Measurements from ENCODE around the gene PJA2. TPM values are rescaled to one million over a fixed set of nuclear protein-coding genes. Genes with fewer than 3 reads are reported as not detected.

The PJA2 gene
- total RNA-seq, 2 experiments from 2014 or later = 72.2 to 75.6 TPM

DNA sequence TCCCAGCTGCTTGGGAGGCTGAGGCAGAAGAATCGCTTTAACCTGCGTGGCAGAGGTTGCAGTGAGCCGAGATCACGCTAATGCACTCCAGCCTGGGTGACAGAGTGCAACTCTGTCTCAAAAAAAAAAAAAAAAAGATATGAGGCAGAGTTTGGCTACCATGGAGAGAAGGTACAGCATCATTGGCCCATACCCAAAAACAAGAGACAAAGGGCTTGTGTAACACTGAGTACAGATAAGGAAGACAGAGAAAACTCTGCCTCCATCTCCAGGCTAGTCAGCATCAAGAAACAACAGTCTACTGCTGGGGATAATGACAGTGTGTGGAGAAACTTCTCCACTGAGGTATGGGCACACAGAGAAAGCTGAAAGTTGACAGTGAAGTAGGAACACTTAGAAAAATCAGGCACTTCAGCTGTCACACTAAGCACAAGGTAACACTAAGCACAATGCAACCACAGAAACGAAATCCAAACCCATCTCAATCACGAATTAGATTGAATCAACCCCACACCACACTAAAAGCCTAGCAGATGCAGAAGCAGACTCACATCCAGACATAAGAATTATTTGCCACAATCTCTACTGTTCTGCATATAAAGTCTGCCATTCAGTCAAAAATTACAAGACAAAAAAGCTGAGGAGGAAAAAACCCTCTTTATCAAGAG, 10.5 kb downstream of the PJA2 start:
- DNase-seq (no peak), ATAC-seq (ENCODE audit: low read depth) (no peak)
- POLR2A ChIA-PET = no interaction called here
- Mint-ChIP-seq H3K4me3 (no peak overlapping the region), H3K27ac (no peak overlapping the region), H3K4me1 (peaks cover 30% of the 10 kb centered on the region), H3K36me3 (peaks cover 41% of the 10 kb centered on the region), H3K9me3 (no peaks in the 10 kb centered on the region), H3K27me3 (no peaks in the 10 kb centered on the region)

GRCh38 chr5:109396965-109397364, 12.8 kb downstream of the PJA2 start:
- no peak for DNase-seq
- peaks cover 41% of the 10 kb centered on the region for H3K36me3 Mint-ChIP-seq
- peaks cover 22% of the 10 kb centered on the region for H3K4me1 Mint-ChIP-seq
- H3K27me3 Mint-ChIP-seq = no peaks in the 10 kb centered on the region
- H3K4me3 Mint-ChIP-seq = no peak overlapping the region
- no peak overlapping the region for H3K27ac Mint-ChIP-seq
- H3K9me3 Mint-ChIP-seq = no peaks in the 10 kb centered on the region
- ATAC-seq (ENCODE audit: low read depth) = no peak
- POLR2A ChIA-PET = no interaction called here

DNA sequence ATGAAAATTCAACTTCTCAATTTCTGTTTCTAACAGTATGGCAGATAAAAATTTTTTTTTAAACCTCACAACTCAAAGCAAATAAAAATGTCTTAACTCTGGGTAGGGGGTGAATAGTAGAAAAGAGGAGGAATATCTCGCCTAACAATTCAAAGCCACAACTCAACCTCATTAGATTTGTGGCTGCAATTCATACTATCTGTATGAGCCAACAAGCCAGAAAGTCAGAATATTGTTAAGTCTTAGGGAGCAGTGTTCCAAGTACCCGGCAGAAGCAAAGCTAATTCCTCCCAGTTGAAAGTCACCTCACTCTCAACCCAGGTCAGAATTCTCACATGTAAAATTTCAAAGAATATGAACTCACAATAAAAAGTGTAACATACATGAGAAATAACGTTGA, 15.0 kb downstream of the PJA2 start:
- POLR2A ChIA-PET = no interaction called here
- no peak for ATAC-seq (ENCODE audit: low read depth)

GRCh38 chr5:109390188-109390587, 19.6 kb downstream of the PJA2 start:
- H3K36me3 Mint-ChIP-seq = peaks cover 35% of the 10 kb centered on the region
- no peak overlapping the region for H3K27ac Mint-ChIP-seq
- DNase-seq (no peak), ATAC-seq (ENCODE audit: low read depth) (no peak)
- no peaks in the 10 kb centered on the region for H3K27me3 Mint-ChIP-seq
- H3K9me3 Mint-ChIP-seq = peaks cover 3% of the 10 kb centered on the region
- H3K4me3 Mint-ChIP-seq = no peak overlapping the region
- POLR2A ChIA-PET = no interaction called here
- H3K4me1 Mint-ChIP-seq = peaks cover 9% of the 10 kb centered on the region

More for the DNA sequence above, 15.0 kb downstream of the PJA2 start:
- Mint-ChIP-seq H3K4me3 (no peak overlapping the region), H3K9me3 (peaks cover 3% of the 10 kb centered on the region), H3K27me3 (no peaks in the 10 kb centered on the region), H3K4me1 (peaks cover 22% of the 10 kb centered on the region), H3K27ac (no peak overlapping the region), H3K36me3 (peaks cover 45% of the 10 kb centered on the region)
- no peak for DNase-seq

- POLR2A ChIA-PET = no interaction called here
- Mint-ChIP-seq H3K27me3 (no peaks in the 10 kb centered on the region), H3K4me3 (no peak overlapping the region), H3K27ac (no peak overlapping the region), H3K4me1 (peaks cover 7% of the 10 kb centered on the region), H3K9me3 (peaks cover 3% of the 10 kb centered on the region), H3K36me3 (peaks cover 31% of the 10 kb centered on the region)
- no peak for DNase-seq
- ATAC-seq (ENCODE audit: low read depth) = no peak
Measured at GRCh38 chr5:109388407-109388806, 21.4 kb downstream of the PJA2 start.

GRCh38 chr5:109387408-109387974, 22.3 kb downstream of the PJA2 start:
- Mint-ChIP-seq H3K4me3 (no peak overlapping the region), H3K36me3 (peaks cover 30% of the 10 kb centered on the region), H3K9me3 (peaks cover 3% of the 10 kb centered on the region), H3K27me3 (no peaks in the 10 kb centered on the region), H3K4me1 (peaks cover 5% of the 10 kb centered on the region), H3K27ac (no peak overlapping the region)
- no peak for DNase-seq
- no peak for ATAC-seq (ENCODE audit: low read depth)
- POLR2A ChIA-PET = no interaction called here

DNA sequence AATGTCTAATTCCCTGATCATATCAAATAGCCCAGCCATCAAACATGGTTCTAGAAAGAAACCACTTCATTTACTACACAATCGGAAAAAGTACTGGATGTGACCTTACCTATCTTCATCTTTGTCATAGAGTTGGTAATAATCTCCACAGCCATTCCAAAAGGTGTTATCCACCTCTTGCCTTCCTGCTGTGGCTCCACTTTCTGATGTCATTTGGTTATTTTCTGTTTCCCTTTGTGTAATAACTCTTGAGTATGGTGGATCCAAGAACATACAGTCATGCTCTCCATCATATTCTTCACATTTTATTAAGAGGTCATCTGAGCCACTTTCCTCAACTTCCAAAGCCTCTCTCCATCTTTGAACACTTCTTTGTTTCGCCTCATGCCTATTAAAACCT, 31.7 kb downstream of the PJA2 start:
- POLR2A ChIA-PET = no interaction called here
- Mint-ChIP-seq H3K4me3 (no peak overlapping the region), H3K27me3 (no peaks in the 10 kb centered on the region), H3K4me1 (peaks cover 8% of the 10 kb centered on the region), H3K36me3 (peaks cover 36% of the 10 kb centered on the region), H3K27ac (no peak overlapping the region), H3K9me3 (no peaks in the 10 kb centered on the region)
- DNase-seq = no peak
- ATAC-seq (ENCODE audit: low read depth) = no peak

DNA sequence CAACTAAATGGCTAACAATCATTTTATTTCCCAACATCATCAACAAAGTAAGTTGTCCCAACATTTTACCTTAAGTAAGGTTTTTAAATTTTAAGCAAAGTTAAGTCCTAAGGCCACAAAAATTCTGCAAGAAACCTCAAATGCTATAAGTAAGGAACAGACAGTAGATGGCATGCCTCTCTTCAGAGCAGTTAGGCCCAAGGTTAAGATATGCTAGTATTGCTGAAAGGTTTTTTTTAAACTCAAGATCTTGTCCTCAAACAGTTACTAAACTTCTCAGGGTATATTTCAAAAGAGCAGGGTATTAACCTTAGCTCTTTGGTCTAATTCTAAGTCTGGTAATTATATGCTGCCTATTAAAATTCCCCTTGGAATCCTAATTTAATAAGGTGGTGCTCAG, 35.1 kb downstream of the PJA2 start:
- H3K4me3 Mint-ChIP-seq = no peak overlapping the region
- H3K9me3 Mint-ChIP-seq = no peaks in the 10 kb centered on the region
- ATAC-seq (ENCODE audit: low read depth) (no peak), DNase-seq (no peak)
- POLR2A ChIA-PET = no interaction called here
- H3K4me1 Mint-ChIP-seq = peaks cover 12% of the 10 kb centered on the region
- H3K27me3 Mint-ChIP-seq = no peaks in the 10 kb centered on the region
- H3K36me3 Mint-ChIP-seq = peaks cover 46% of the 10 kb centered on the region
- H3K27ac Mint-ChIP-seq = no peak overlapping the region

GRCh38 chr5:109373932-109374331, 35.8 kb downstream of the PJA2 start:
- no peak overlapping the region for H3K27ac Mint-ChIP-seq
- POLR2A ChIA-PET = no interaction called here
- no peaks in the 10 kb centered on the region for H3K9me3 Mint-ChIP-seq

GRCh38 chr5:109370343-109370742, 39.4 kb downstream of the PJA2 start:
- H3K27me3 Mint-ChIP-seq = no peaks in the 10 kb centered on the region
- DNase-seq (no peak), ATAC-seq (ENCODE audit: low read depth) (no peak)
- no peak overlapping the region for H3K27ac Mint-ChIP-seq
- H3K4me3 Mint-ChIP-seq = no peak overlapping the region
- H3K4me1 Mint-ChIP-seq = peaks cover 4% of the 10 kb centered on the region
- POLR2A ChIA-PET = no interaction called here
- peaks cover 53% of the 10 kb centered on the region for H3K36me3 Mint-ChIP-seq
- peaks cover 8% of the 10 kb centered on the region for H3K9me3 Mint-ChIP-seq

More at GRCh38 chr5:109373932-109374331, 35.8 kb downstream of the PJA2 start:
- H3K4me1 Mint-ChIP-seq = peaks cover 12% of the 10 kb centered on the region
- no peak overlapping the region for H3K4me3 Mint-ChIP-seq
- ATAC-seq (ENCODE audit: low read depth) (no peak), DNase-seq (no peak)
- no peaks in the 10 kb centered on the region for H3K27me3 Mint-ChIP-seq
- peaks cover 48% of the 10 kb centered on the region for H3K36me3 Mint-ChIP-seq

- H3K36me3 Mint-ChIP-seq = peaks cover 56% of the 10 kb centered on the region
Measured at GRCh38 chr5:109365653-109366052, 44.1 kb downstream of the PJA2 start.

DNA sequence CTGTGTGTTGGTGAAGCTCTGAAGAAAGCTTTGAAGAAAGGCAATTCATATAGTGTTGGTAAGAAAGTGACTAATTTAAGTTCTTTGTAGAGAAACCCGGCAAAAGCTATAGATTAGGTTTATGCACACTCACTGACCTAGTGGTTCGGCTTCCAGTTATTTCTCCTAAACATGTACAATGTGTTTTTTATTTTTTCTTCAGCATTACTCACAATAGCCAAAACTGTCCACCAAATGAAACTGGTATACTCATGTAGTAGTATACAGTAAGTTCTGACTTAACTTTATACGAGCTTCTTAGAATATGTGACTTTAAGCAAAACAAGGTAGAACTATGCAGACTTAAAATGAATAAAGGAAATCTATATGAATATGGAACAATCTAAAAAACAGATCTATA, 44.8 kb downstream of the PJA2 start:
- H3K4me3 Mint-ChIP-seq = no peak overlapping the region
- POLR2A ChIA-PET = no interaction called here
- peaks cover 8% of the 10 kb centered on the region for H3K9me3 Mint-ChIP-seq
- H3K27ac Mint-ChIP-seq = no peak overlapping the region
- H3K36me3 Mint-ChIP-seq = peaks cover 56% of the 10 kb centered on the region
- no peak for ATAC-seq (ENCODE audit: low read depth)
- no peak for DNase-seq
- H3K4me1 Mint-ChIP-seq = peaks cover 3% of the 10 kb centered on the region
- no peaks in the 10 kb centered on the region for H3K27me3 Mint-ChIP-seq

More at GRCh38 chr5:109365653-109366052, 44.1 kb downstream of the PJA2 start:
- DNase-seq (no peak), ATAC-seq (ENCODE audit: low read depth) (no peak)
- H3K4me3 Mint-ChIP-seq = no peak overlapping the region
- H3K27me3 Mint-ChIP-seq = no peaks in the 10 kb centered on the region
- POLR2A ChIA-PET = no interaction called here
- H3K4me1 Mint-ChIP-seq = peaks cover 3% of the 10 kb centered on the region
- H3K27ac Mint-ChIP-seq = no peak overlapping the region
- H3K9me3 Mint-ChIP-seq = peaks cover 8% of the 10 kb centered on the region

DNA sequence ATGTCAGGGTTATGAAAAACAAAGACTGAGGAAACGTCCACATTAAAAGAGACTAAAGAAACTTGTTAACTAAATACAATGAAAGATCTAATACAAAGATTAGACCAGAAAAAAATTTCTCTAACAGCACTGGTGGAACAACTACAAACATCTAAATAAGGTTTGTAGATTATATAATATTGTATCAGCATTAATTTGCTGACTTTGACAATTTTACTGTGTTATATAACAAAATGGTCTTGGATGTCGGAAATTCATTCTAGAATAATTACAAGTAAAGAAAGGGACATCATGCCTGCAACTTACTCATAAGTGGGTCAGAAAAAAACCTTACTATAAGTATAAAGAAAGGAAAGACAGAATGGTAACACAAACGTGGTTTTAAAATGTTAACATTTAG, 50.1 kb downstream of the PJA2 start:
- Mint-ChIP-seq H3K9me3 (no peaks in the 10 kb centered on the region), H3K27me3 (no peaks in the 10 kb centered on the region), H3K36me3 (peaks cover 47% of the 10 kb centered on the region), H3K4me3 (no peak overlapping the region), H3K4me1 (peaks cover 3% of the 10 kb centered on the region), H3K27ac (no peak overlapping the region)
- DNase-seq (no peak), ATAC-seq (ENCODE audit: low read depth) (no peak)
- POLR2A ChIA-PET = no interaction called here

DNA sequence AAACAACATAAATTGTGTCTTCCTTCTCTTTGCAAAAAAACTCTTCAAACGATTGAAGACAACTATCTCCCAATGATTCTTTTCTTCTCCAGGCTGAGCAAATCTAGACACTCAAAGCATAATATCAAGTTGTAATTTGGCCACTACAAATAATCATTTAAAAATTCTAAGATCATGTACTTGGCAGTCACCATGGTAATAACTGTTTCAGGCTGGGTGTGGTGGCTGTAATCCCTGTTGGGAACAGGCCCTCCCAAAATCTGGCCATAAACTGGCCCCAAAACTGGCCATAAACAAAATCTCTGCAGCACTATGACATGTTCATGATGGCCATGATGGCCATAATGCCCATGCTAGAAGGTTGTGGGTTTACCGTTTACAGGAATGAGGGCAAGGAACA, 52.0 kb downstream of the PJA2 start:
- DNase-seq = no peak
- Mint-ChIP-seq H3K27ac (no peak overlapping the region), H3K36me3 (peaks cover 40% of the 10 kb centered on the region), H3K4me1 (no peaks in the 10 kb centered on the region), H3K27me3 (no peaks in the 10 kb centered on the region), H3K9me3 (no peaks in the 10 kb centered on the region), H3K4me3 (no peak overlapping the region)
- no peak for ATAC-seq (ENCODE audit: low read depth)
- POLR2A ChIA-PET = no interaction called here
